GM23338 (cell line): ENCODE measurements around the gene CUX1.

Experiments used
- CTCF ChIP-seq, 2 experiments: fragments of 200-600 bp in 1 of 2; sonication (generic) in 1 of 2; conservative IDR thresholded peaks; 2 replicates each; pipeline versions ENCODE4 v1.5.1 to v1.6.1; 2016 to 2017; ENCODE audit warnings: antibody characterized with exemption in 2 of 2, low read depth in 2 of 2, mild to moderate bottlenecking in 2 of 2, moderate library complexity in 1 of 2
- EZH2 ChIP-seq: fragments of 200-600 bp; sonication (generic); IDR thresholded peaks from one replicate; pipeline ENCODE4 v1.8.0; 2017; ENCODE audit warnings: antibody characterized with exemption, mild to moderate bottlenecking, low read depth; ENCODE audit not compliant: unreplicated experiment
- JUNB ChIP-seq: IDR thresholded peaks from one replicate; pipeline ENCODE4 v1.6.1; 2016; ENCODE audit warnings: antibody characterized with exemption; ENCODE audit not compliant: unreplicated experiment
- POLR2AphosphoS5 ChIP-seq: IDR thresholded peaks from 2 replicates; pipeline ENCODE4 v1.6.1; 2016; ENCODE audit warnings: antibody characterized with exemption, low read depth
- REST ChIP-seq: IDR thresholded peaks from one replicate; pipeline ENCODE4 v1.6.1; 2018; ENCODE audit warnings: antibody characterized with exemption; ENCODE audit not compliant: unreplicated experiment
- ZNF331 ChIP-seq: fragments of 250-450 bp; sonication (Bioruptor Pico); IDR thresholded peaks from 2 replicates; pipeline ENCODE4 v1.5.0; 2020; ENCODE audit warnings: low read depth, mild to moderate bottlenecking, moderate library complexity

GRCh38 chr7:101905203-101905865, 87.9 kb downstream of the CUX1 start:
- TF ChIP-seq CTCF (conservative IDR thresholded peaks at IDR 0.05; ENCODE audit: low read depth in 2 of 2) = no peak
- TF ChIP-seq POLR2AphosphoS5 = no peak
- no peak for TF ChIP-seq REST
- no peak for TF ChIP-seq ZNF331
- TF ChIP-seq EZH2 = no peak
- no peak for TF ChIP-seq JUNB
